Smooth muscle cell (in vitro differentiated cells): Measurements from ENCODE around the gene CPLX3. TPM values are rescaled to one million over a fixed set of nuclear protein-coding genes. Genes with fewer than 3 reads are reported as not detected.

Source experiments
- DNase-seq: peaks from one replicate; lab custom pipeline; 2025; ENCODE audit not compliant: unreplicated experiment; lab: John Stamatoyannopoulos, UW
- H2AFZ ChIP-seq: fragments of 200-600 bp; sonication (generic); 2 replicates; pipeline ENCODE4 v1.6.0; 2016; ENCODE audit warnings: antibody characterized with exemption, low read depth, mild to moderate bottlenecking
- H3F3A ChIP-seq: fragments of 200-600 bp; sonication (generic); 2 replicates; pipeline ENCODE4 v1.6.0; 2017; ENCODE audit warnings: antibody characterized with exemption, low read depth
- H3K27ac ChIP-seq: fragments of 200-600 bp; sonication (generic); 2 replicates; pipeline ENCODE4 v1.5.1; 2016; ENCODE audit warnings: low read depth, mild to moderate bottlenecking
- H3K27me3 ChIP-seq: fragments of 200-600 bp; sonication (generic); 2 replicates; pipeline ENCODE4 v1.6.1; 2016; ENCODE audit warnings: low read depth, mild to moderate bottlenecking
- H3K36me3 ChIP-seq: fragments of 200-600 bp; sonication (generic); 2 replicates; pipeline ENCODE4 v1.5.1; 2016; ENCODE audit warnings: low read depth
- H3K4me1 ChIP-seq: fragments of 200-600 bp; sonication (generic); 2 replicates; pipeline ENCODE4 v1.5.1; 2016; ENCODE audit warnings: low read depth
- H3K4me2 ChIP-seq: fragments of 200-600 bp; sonication (generic); 2 replicates; pipeline ENCODE4 v1.6.0; 2016; ENCODE audit warnings: mild to moderate bottlenecking
- H3K4me3 ChIP-seq: fragments of 200-600 bp; sonication (generic); 2 replicates; pipeline ENCODE4 v1.5.1; 2016; ENCODE audit warnings: mild to moderate bottlenecking
- H3K79me2 ChIP-seq: fragments of 200-600 bp; sonication (generic); 2 replicates; pipeline ENCODE4 v1.6.0; 2016; ENCODE audit warnings: low read depth, mild to moderate bottlenecking
- H3K9ac ChIP-seq: fragments of 200-600 bp; sonication (generic); 2 replicates; pipeline ENCODE4 v1.6.0; 2016; ENCODE audit warnings: low read depth
- H3K9me3 ChIP-seq: fragments of 200-600 bp; sonication (generic); replicated peaks from 2 replicates; pipeline ENCODE4 v1.5.1; 2016; ENCODE audit warnings: low read depth
- H4K20me1 ChIP-seq: fragments of 200-600 bp; sonication (generic); 2 replicates; pipeline ENCODE4 v1.6.0; 2016; ENCODE audit warnings: low read depth
- WGBS: methylation state at CpG from one replicate; pipeline ENCODE4 v1.1.7; 2016; ENCODE audit warnings: low lambda C conversion rate; 5-methylcytosine and 5-hydroxymethylcytosine counted together
- polyA plus RNA-seq: library from polyadenylated mRNA; unstranded; fragments of >200 nt; fragmentation: Nextera tagmentation; extraction: Ambion mirVana; gene quantifications from 2 replicates; pipeline ENCODE4 v1.2.1, GENCODE V29; 2016
- total RNA-seq: library from RNA; depleted of rRNA; stranded (reverse); fragments of >200 nt; gene quantifications from 2 replicates; pipeline ENCODE4 v1.2.3, GENCODE V29; 2014
- TF ChIP-seq, protein P1 (sequence below): fragments of 200-600 bp; sonication (generic); IDR thresholded peaks from 2 replicates; pipeline ENCODE4 v1.5.1; 2017; ENCODE audit warnings: borderline replicate concordance, mild to moderate bottlenecking, antibody characterized with exemption; ENCODE audit not compliant: insufficient read depth, poor library complexity, severe bottlenecking

The CPLX3 gene
- total and polyA plus RNA-seq, 2 experiments from 2014 or later = 0.22 TPM; not detected in 1

DNA sequence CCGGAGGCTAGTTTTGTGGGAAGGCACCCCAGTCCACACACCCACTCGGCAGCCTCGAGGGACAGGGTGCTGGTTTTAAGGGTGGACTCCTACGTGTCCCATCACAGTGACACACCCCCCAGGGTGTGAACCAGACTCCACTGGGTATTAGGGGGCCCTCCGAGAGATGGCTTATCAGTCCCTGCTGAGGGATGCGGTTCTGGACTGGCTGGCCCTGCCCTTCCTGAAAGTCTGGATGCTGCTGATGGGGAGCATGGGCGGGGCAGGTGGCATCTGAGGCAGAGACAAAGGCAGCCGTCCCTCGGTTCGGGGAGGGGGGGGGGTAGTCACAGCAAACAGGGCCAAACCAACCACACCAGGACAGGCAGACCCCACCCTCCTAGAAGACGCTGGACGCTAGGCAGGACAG is 17.5 kb downstream of the CPLX3 start:
- Histone ChIP-seq H3K9me3 (no peaks in the 10 kb centered on the region), H4K20me1 (no peaks in the 10 kb centered on the region), H3F3A (peaks cover 4% of the 10 kb centered on the region), H3K27ac (peak overlapping the region; percentile 94), H3K79me2 (no peaks in the 10 kb centered on the region), H3K36me3 (no peaks in the 10 kb centered on the region), H2AFZ (no peak overlapping the region), H3K4me1 (peaks cover 16% of the 10 kb centered on the region), H3K4me2 (peak overlapping the region; percentile 99), H3K9ac (peak overlapping the region; percentile 90), H3K4me3 (peak overlapping the region; percentile 100), H3K27me3 (no peaks in the 10 kb centered on the region)
- no peak for DNase-seq
- TF ChIP-seq, protein P1, sequence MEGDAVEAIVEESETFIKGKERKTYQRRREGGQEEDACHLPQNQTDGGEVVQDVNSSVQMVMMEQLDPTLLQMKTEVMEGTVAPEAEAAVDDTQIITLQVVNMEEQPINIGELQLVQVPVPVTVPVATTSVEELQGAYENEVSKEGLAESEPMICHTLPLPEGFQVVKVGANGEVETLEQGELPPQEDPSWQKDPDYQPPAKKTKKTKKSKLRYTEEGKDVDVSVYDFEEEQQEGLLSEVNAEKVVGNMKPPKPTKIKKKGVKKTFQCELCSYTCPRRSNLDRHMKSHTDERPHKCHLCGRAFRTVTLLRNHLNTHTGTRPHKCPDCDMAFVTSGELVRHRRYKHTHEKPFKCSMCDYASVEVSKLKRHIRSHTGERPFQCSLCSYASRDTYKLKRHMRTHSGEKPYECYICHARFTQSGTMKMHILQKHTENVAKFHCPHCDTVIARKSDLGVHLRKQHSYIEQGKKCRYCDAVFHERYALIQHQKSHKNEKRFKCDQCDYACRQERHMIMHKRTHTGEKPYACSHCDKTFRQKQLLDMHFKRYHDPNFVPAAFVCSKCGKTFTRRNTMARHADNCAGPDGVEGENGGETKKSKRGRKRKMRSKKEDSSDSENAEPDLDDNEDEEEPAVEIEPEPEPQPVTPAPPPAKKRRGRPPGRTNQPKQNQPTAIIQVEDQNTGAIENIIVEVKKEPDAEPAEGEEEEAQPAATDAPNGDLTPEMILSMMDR = no peak
- 64% methylated on average over 12 of the region's 12 CpGs for WGBS

DNA sequence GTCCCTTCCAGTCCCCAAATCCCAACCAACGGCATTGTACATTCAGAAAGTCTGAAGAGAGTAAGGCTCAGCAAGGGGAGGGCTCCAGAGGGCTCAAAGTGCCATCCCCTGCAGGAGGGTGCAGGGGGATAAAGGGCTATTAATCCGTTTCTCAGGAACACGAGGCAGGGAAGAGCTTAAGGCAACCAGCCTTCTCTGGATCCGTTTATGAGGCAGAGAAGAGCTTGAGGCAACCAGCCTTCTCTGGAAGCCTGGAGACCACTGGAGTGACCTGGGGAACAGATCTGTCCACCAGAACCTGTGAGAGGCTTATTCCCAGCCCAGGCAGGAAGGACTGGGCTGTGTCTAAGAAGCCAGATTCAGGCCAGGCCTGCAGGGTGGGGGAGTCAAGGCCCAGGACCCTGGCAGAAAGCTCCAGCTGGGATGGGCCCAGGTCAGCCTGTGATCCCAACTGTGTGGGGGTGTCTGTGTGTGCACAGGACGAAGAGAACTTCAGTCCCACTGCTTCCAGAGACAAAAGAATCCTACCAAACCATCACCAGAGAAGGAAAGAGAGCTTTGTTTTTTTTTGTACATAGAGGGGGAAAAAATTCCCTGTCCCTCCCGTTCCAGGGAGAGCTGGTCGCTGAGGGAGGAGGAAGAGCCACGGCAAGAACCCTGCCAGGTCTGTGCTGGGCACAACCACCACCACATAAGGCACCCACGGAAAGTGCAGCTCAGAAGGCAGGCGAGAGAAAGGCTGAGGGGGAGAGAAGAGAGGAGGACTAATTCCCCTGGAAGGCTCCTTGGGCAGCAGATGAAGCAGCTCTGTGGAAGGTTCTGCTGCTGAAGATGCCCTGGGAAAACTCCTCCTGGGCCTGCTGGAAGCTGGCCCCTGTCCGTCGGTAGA is 18.1 kb downstream of the CPLX3 start:
- TF ChIP-seq, protein P1 = no peak
- WGBS = 84% methylated on average over 12 of the region's 12 CpGs
- H2AFZ ChIP-seq = no peak overlapping the region
- no peak for DNase-seq
- H3K36me3 ChIP-seq = no peaks in the 10 kb centered on the region
- no peak overlapping the region for H3K9ac ChIP-seq
- no peaks in the 10 kb centered on the region for H3K9me3 ChIP-seq
- peaks cover 16% of the 10 kb centered on the region for H3K4me1 ChIP-seq
- H4K20me1 ChIP-seq = no peaks in the 10 kb centered on the region
- no peaks in the 10 kb centered on the region for H3K79me2 ChIP-seq
- H3K4me2 ChIP-seq = no peak overlapping the region
- peak overlapping the region; percentile 94 for H3K27ac ChIP-seq
- no peak overlapping the region for H3K4me3 ChIP-seq
- peaks cover 4% of the 10 kb centered on the region for H3F3A ChIP-seq
- H3K27me3 ChIP-seq = no peaks in the 10 kb centered on the region

DNA sequence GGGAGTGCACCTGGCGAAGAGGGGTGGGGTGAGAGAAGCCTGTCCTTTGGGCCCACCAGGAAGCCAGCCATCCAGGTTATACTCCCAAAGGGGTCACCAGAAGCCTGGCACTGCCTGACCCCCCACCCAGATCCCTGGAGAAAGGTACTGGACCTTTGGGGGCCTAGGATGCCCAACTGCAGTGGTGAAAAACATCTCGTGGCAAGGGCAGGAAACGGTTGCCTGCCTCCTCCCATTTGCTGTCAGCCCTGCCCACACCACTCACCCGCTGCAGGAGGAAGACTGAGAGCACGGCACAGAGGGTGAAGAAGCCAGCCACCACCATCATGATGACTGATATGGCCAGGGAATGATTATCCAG is 18.8 kb downstream of the CPLX3 start:
- H3K9ac ChIP-seq = no peak overlapping the region
- TF ChIP-seq, protein P1 = no peak
- no peak for DNase-seq
- peaks cover 16% of the 10 kb centered on the region for H3K4me1 ChIP-seq
- no peak overlapping the region for H2AFZ ChIP-seq
- H4K20me1 ChIP-seq = no peaks in the 10 kb centered on the region
- no peaks in the 10 kb centered on the region for H3K9me3 ChIP-seq
- H3F3A ChIP-seq = peaks cover 4% of the 10 kb centered on the region
- no peaks in the 10 kb centered on the region for H3K36me3 ChIP-seq
- no peak overlapping the region for H3K27ac ChIP-seq
- no peaks in the 10 kb centered on the region for H3K79me2 ChIP-seq
- no peaks in the 10 kb centered on the region for H3K27me3 ChIP-seq
- no peak overlapping the region for H3K4me3 ChIP-seq
- 94% methylated on average over 5 of the region's 5 CpGs for WGBS
- H3K4me2 ChIP-seq = no peak overlapping the region
